IMR-90 (cell line): Measurements from ENCODE around the gene GABBR2. TPM values are rescaled to one million over a fixed set of nuclear protein-coding genes. Genes with fewer than 3 reads are reported as not detected.

Experiments used
- ATAC-seq: fragments of 200-7000 bp; cut with Tn5 transposase; 2 replicates; pipeline ENCODE4 v1.9.1; 2020; ENCODE audit warnings: low read depth, mild to moderate bottlenecking, moderate library complexity
- BruUV-seq: library from RNA; stranded (reverse); fragments of 400-500 nt; replicated peaks from 2 replicates; lab custom pipeline; 2021; lab: Mats Ljungman, UMichigan
- CTCF ChIA-PET: fragments of 300-600 bp; formaldehyde crosslinking; extraction: SDS; loops from one replicate; lab custom pipeline; 2021; ENCODE audit warnings: antibody characterized with exemption; lab: Yijun Ruan, JAX
- POLR2A ChIA-PET: fragments of 300-600 bp; sonication (Branson Sonifier 250); formaldehyde crosslinking; loops from one replicate; lab custom pipeline; 2022; ENCODE audit warnings: antibody characterized with exemption; ENCODE audit not compliant: unreplicated experiment; lab: Charles Lee
- DNase-seq: peaks from one replicate; pipeline ENCODE4 v3.0.0; 2013
- H2AFZ ChIP-seq: replicated peaks from 2 replicates; pipeline ENCODE3; 2013; ENCODE audit warnings: low read length, mild to moderate bottlenecking; ENCODE audit not compliant: poor library complexity
- H2AK5ac ChIP-seq: 2 replicates; pipeline ENCODE4 v1.6.1; 2013; ENCODE audit warnings: low read depth, low read length, inconsistent platforms
- H2AK9ac ChIP-seq: replicated peaks from 2 replicates; pipeline ENCODE3; 2013; ENCODE audit warnings: mild to moderate bottlenecking, low read depth, low read length, moderate library complexity; ENCODE audit not compliant: poor library complexity
- H2BK120ac ChIP-seq: 2 replicates; pipeline ENCODE4 v1.6.1; 2013; ENCODE audit warnings: low read depth, low read length, inconsistent platforms
- H2BK15ac ChIP-seq: 3 replicates; pipeline ENCODE4 v1.6.1; 2013; ENCODE audit warnings: low read depth, low read length, inconsistent platforms
- H2BK20ac ChIP-seq: 2 replicates; pipeline ENCODE4 v1.6.1; 2013; ENCODE audit warnings: low read depth, mild to moderate bottlenecking, inconsistent platforms, low read length, moderate library complexity
- H2BK5ac ChIP-seq: 2 replicates; pipeline ENCODE4 v1.6.1; 2013; ENCODE audit warnings: mild to moderate bottlenecking, low read depth, low read length, inconsistent platforms; ENCODE audit not compliant: poor library complexity, severe bottlenecking
- H3K14ac ChIP-seq: replicated peaks from 2 replicates; pipeline ENCODE4 v1.6.1; 2013; ENCODE audit warnings: low read depth, low read length, inconsistent platforms
- H3K18ac ChIP-seq: 2 replicates; pipeline ENCODE4 v1.6.1; 2013; ENCODE audit warnings: low read depth, low read length, control low read depth
- H3K23ac ChIP-seq: 2 replicates; pipeline ENCODE4 v1.6.1; 2013; ENCODE audit warnings: low read depth, low read length, inconsistent platforms
- H3K27ac ChIP-seq: 2 replicates; pipeline ENCODE4 v1.5.1; 2013; ENCODE audit warnings: mild to moderate bottlenecking, control low read depth, low read length; ENCODE audit not compliant: insufficient read depth
- H3K27me3 ChIP-seq: 2 replicates; pipeline ENCODE4 v1.6.1; 2013; ENCODE audit warnings: low read length; ENCODE audit not compliant: control insufficient read depth, insufficient read depth
- H3K36me3 ChIP-seq: 2 replicates; pipeline ENCODE4 v1.6.1; 2013; ENCODE audit warnings: low read length, mixed read lengths; ENCODE audit not compliant: control insufficient read depth, insufficient read depth
- H3K4ac ChIP-seq: 2 replicates; pipeline ENCODE4 v1.6.1; 2013; ENCODE audit warnings: low read depth, low read length, inconsistent platforms
- H3K4me1 ChIP-seq: 2 replicates; pipeline ENCODE4 v1.6.1; 2013; ENCODE audit warnings: low read length, mixed read lengths; ENCODE audit not compliant: control insufficient read depth, insufficient read depth
- H3K4me2 ChIP-seq: 2 replicates; pipeline ENCODE4 v1.6.1; 2013; ENCODE audit warnings: low read depth, mild to moderate bottlenecking, control low read depth, low read length, moderate library complexity
- H3K4me3 ChIP-seq: 2 replicates; pipeline ENCODE4 v1.5.1; 2013; ENCODE audit warnings: low read depth, mild to moderate bottlenecking, control low read depth, low read length, moderate library complexity; ENCODE audit not compliant: insufficient read depth
- H3K56ac ChIP-seq: 2 replicates; pipeline ENCODE4 v1.6.1; 2013; ENCODE audit warnings: low read length, inconsistent platforms; ENCODE audit not compliant: insufficient read depth; ENCODE audit errors: extremely low read depth
- H3K79me1 ChIP-seq, 2 experiments: 2 replicates each; pipeline ENCODE4 v1.6.1; 2013; ENCODE audit warnings: low read length in 2 of 2, inconsistent platforms in 1 of 2, low read depth in 1 of 2
- H3K9ac ChIP-seq: 2 replicates; pipeline ENCODE4 v1.6.1; 2013; ENCODE audit warnings: low read depth, low read length, control low read depth
- H3K9me1 ChIP-seq: 2 replicates; pipeline ENCODE4 v1.6.1; 2013; ENCODE audit warnings: low read length, inconsistent platforms; ENCODE audit not compliant: insufficient read depth
- H3K9me3 ChIP-seq: 2 replicates; pipeline ENCODE4 v1.6.1; 2013; ENCODE audit warnings: low read length; ENCODE audit not compliant: control insufficient read depth, insufficient read depth
- H4K20me1 ChIP-seq: 2 replicates; pipeline ENCODE4 v1.6.1; 2013; ENCODE audit warnings: low read length, inconsistent platforms; ENCODE audit not compliant: insufficient read depth
- H4K5ac ChIP-seq: 2 replicates; pipeline ENCODE4 v1.6.1; 2013; ENCODE audit warnings: mild to moderate bottlenecking, low read depth, low read length, control low read depth
- H4K8ac ChIP-seq, 2 experiments: 2 replicates each; pipeline ENCODE4 v1.6.1; 2013; ENCODE audit warnings: low read depth in 2 of 2, low read length in 2 of 2, control low read depth in 1 of 2, inconsistent platforms in 1 of 2
- H4K91ac ChIP-seq: 2 replicates; pipeline ENCODE4 v1.6.1; 2013; ENCODE audit warnings: low read depth, low read length, inconsistent platforms; ENCODE audit not compliant: insufficient read depth
- BHLHE40 ChIP-seq: fragments of 150-350 bp; IDR thresholded peaks from 2 replicates; pipeline ENCODE4 v1.6.1; 2016; ENCODE audit warnings: mild to moderate bottlenecking, low read depth, low read length
- CEBPB ChIP-seq: IDR thresholded peaks from 2 replicates; pipeline ENCODE4 v1.6.1; 2012; ENCODE audit warnings: low read depth, low read length, improper control_type of control experiment
- CHD1 ChIP-seq: IDR thresholded peaks from 2 replicates; pipeline ENCODE4 v1.6.1; 2012; ENCODE audit warnings: low read depth, low read length, improper control_type of control experiment
- ELK1 ChIP-seq: fragments of 150-350 bp; IDR thresholded peaks from 2 replicates; pipeline ENCODE4 v1.6.1; 2016; ENCODE audit warnings: low read depth, mild to moderate bottlenecking, low read length, moderate library complexity, borderline replicate concordance
- NFE2L2 ChIP-seq: fragments of 150-350 bp; IDR thresholded peaks from 2 replicates; pipeline ENCODE4 v1.6.1; 2016; ENCODE audit warnings: low read depth, mild to moderate bottlenecking, low read length
- POLR2A ChIP-seq: IDR thresholded peaks from 2 replicates; pipeline ENCODE4 v1.6.1; 2012; ENCODE audit warnings: mild to moderate bottlenecking, low read depth, low read length
- RCOR1 ChIP-seq: IDR thresholded peaks from 2 replicates; pipeline ENCODE4 v1.6.1; 2012; ENCODE audit warnings: mild to moderate bottlenecking, low read length, improper control_type of control experiment; ENCODE audit not compliant: insufficient replicate concordance
- RFX5 ChIP-seq: IDR thresholded peaks from 2 replicates; pipeline ENCODE4 v1.8.0; 2012; ENCODE audit warnings: low read depth, mild to moderate bottlenecking, low read length, moderate library complexity
- whole genome bisulfite sequencing, 2 experiments: methylation state at CpG; one replicate each; pipeline versions ENCODE4 v1.1.5 to v1.1.7; 2013; ENCODE audit warnings: missing lambda C conversion rate in 2 of 2; ENCODE audit not compliant: insufficient read length in 1 of 2; ENCODE audit errors: extremely low coverage in 2 of 2; 5-methylcytosine and 5-hydroxymethylcytosine counted together
- dilution Hi-C: fragments of 300-500 bp; cut with HindIII; formaldehyde crosslinking; loops from one replicate; pipeline ENCODE4 v1.14.3; 2018; ENCODE audit warnings: low sequenced_read_pairs; ENCODE audit not compliant: unreplicated experiment
- in situ Hi-C: fragments of 300-500 bp; cut with MboI; formaldehyde crosslinking; loops from 3 replicates; pipeline ENCODE4 v1.14.3; 2019; ENCODE audit warnings: low sequenced_read_pairs, inconsistent platforms, mixed read lengths
- intact Hi-C: fragments of 100-400 bp; cut with micrococcal nuclease; formaldehyde crosslinking; loops from 2 replicates; pipeline ENCODE4 v1.10.0; 2022
- polyA plus RNA-seq, 3 experiments: library from polyadenylated mRNA; depleted of rRNA; stranded (reverse); fragments of >200 nt; gene quantifications; 2 replicates each; pipeline ENCODE4 v1.2.3, GENCODE V29; 2012; ENCODE audit warnings: low replicate concordance in 1 of 3
- total RNA-seq: library from RNA; depleted of rRNA; stranded (reverse); fragments of >200 nt; gene quantifications from 2 replicates; pipeline ENCODE4 v1.2.3, GENCODE V29; 2012

The GABBR2 gene
- total and polyA plus RNA-seq, 2 of the 4 experiments (the other 2 are of a cell fraction): 14.2 to 20.3 TPM

- H2AK5ac ChIP-seq: no peak overlapping the region
- no peak for DNase-seq
- no peak overlapping the region for H3K56ac ChIP-seq
- H3K14ac ChIP-seq: no peak overlapping the region
- H3K18ac ChIP-seq: no peak overlapping the region
- no peak for ATAC-seq
- no peak overlapping the region for H3K4ac ChIP-seq
- no peak overlapping the region for H2BK5ac ChIP-seq
- H2AK9ac ChIP-seq: no peak overlapping the region
- no peak overlapping the region for H2BK20ac ChIP-seq
- H3K9ac ChIP-seq: no peak overlapping the region
- POLR2A ChIA-PET: no interaction called here
- intact Hi-C loops: no loop called here
- H3K27ac ChIP-seq: no peak overlapping the region
- no peak overlapping the region for H3K4me3 ChIP-seq
- H3K36me3 ChIP-seq: peaks cover 9% of the 10 kb centered on the region
- no peak overlapping the region for H4K91ac ChIP-seq
- H2AFZ ChIP-seq: no peak overlapping the region
- no peak overlapping the region for H3K4me2 ChIP-seq
- H3K79me1 ChIP-seq: no peaks in the 10 kb centered on the region
- H2BK15ac ChIP-seq: no peak overlapping the region
- H3K23ac ChIP-seq: no peak overlapping the region
- no peaks in the 10 kb centered on the region; the same call in 1 of the 2 replicates for H3K4me1 ChIP-seq
- H3K9me3 ChIP-seq: no peaks in the 10 kb centered on the region; the same call in 1 of the 2 replicates
- CTCF ChIA-PET: interaction anchor here (1.6 kb wide), 1 partner anchor 14 kb away, joined by 5 read pairs; no protein-coding TSS in a partner anchor
- no peak overlapping the region for H2BK120ac ChIP-seq
- no peaks in the 10 kb centered on the region for H3K9me1 ChIP-seq
- dilution Hi-C loops: no loop called here
- 100% methylated on average over 2 of the region's 5 CpGs; no CpG with 5 or more reads in 1 of the 2 experiments for WGBS, 2 experiments
- no peaks in the 10 kb centered on the region for H3K27me3 ChIP-seq
- BruUV-seq: no TSS peak
- in situ Hi-C loops: no loop called here
- TF ChIP-seq CHD1 (no peak), RCOR1 (no peak), RFX5 (no peak), ELK1 (no peak), CEBPB (no peak), NFE2L2 (no peak), POLR2A (no peak), BHLHE40 (no peak)
- no peaks in the 10 kb centered on the region for H4K20me1 ChIP-seq
- no peak overlapping the region for H4K8ac ChIP-seq
- H4K5ac ChIP-seq: no peak overlapping the region
These were observed 240.0 kb downstream of the GABBR2 start for GRCh38 chr9:98468567-98469239.
